GM18502 (cell line): Measurements from ENCODE around the gene C1QA.

Source experiments
- ATAC-seq: cut with Tn5 transposase; IDR thresholded peaks from one replicate; pipeline ENCODE4 v1.9.1; 2021; ENCODE audit warnings: mild to moderate bottlenecking; ENCODE audit not compliant: unreplicated experiment, poor library complexity

C1QA gene

GRCh38 chr1:22611530-22611947 lies 24.9 kb upstream of the C1QA start:
- no peak for ATAC-seq

- no peak for ATAC-seq
These were observed 23.5 kb upstream of the C1QA start for GRCh38 chr1:22612671-22613571.

DNA sequence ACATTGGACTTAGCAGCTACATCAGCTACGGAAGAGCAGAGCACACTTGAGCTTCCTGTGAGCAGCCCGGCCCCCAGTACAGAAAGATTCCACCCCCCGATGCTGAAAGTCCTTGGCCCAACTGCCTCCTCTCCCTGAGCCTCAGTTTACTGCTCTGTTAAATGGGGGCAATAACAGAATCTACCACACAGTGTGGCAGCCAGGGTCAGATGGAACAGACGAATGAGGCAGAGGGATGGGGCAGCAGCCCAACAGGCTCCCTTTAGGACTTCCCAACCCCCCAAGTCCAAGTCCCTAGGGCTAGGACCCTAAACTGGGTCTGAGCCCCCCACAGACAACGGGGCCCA lies 22.9 kb upstream of the C1QA start:
- ATAC-seq, result no peak

DNA sequence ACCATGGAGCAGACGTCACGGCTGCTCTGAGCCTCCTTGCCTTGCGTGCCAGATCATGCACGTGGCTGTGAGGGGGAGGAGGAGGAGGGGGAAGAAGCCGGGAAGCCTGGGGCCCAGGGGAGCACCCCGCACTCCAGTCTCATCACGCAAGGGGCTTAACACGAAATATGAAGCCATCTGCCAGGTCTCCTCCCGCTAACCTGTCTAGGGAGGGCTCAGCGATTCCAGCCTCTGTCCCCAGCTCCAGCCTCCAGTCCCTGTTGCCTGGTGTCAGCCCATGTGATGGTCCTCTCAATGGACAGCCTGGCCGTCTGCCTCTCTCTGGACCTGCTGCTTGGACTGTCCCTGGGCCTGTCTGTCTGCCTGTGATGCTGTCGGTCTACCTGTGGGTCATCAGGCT lies 22.5 kb upstream of the C1QA start:
- no peak for ATAC-seq

GRCh38 chr1:22615886-22616285 lies 20.5 kb upstream of the C1QA start:
- ATAC-seq, result no peak

- ATAC-seq, result no peak
These were observed 19.9 kb upstream of the C1QA start for GRCh38 chr1:22616571-22616970.

DNA sequence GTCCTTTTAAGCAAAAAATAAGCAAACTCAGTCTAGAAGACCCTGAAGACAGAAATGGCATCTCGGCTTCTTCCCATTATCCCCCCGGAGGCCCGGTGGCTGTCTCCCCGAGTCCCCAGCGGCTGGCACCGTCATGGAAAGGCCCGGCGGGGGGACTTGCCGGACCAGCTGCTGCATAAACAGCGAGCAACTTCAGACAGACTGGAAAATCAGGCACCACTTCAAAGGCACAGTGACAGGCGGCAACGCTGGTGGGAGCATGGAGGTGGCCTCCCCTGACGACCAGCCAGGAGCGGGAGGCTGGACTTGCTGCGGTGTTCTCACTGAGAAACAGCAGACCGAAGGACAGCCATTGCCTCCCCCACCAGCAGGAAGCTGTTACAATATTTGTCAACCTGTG lies 18.4 kb upstream of the C1QA start:
- no peak for ATAC-seq

GRCh38 chr1:22619252-22619651 lies 17.2 kb upstream of the C1QA start:
- no peak for ATAC-seq

DNA sequence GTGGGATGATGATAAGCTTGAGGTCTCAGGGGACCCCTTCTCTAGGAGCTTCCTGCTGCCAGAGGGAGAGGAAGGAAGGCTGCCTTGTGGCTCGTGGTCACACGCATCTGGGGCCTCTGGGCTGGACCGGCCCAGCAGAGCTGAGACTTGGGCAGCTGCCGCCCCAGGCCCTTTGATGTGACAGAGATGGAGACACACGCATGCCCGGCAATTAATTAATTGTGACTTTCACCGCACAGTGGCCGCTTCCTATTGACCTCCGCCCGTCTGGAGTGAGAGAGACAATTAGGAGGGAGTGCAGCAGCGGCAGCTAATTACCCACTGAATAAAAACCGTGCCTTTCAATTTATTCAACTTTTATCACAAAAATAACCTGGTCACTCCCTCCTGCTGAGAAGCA lies 16.6 kb upstream of the C1QA start:
- no peak for ATAC-seq

GRCh38 chr1:22621761-22622160 lies 14.7 kb upstream of the C1QA start:
- ATAC-seq, result no peak

- no peak for ATAC-seq
These were observed 11.0 kb upstream of the C1QA start for GRCh38 chr1:22625262-22625925.

DNA sequence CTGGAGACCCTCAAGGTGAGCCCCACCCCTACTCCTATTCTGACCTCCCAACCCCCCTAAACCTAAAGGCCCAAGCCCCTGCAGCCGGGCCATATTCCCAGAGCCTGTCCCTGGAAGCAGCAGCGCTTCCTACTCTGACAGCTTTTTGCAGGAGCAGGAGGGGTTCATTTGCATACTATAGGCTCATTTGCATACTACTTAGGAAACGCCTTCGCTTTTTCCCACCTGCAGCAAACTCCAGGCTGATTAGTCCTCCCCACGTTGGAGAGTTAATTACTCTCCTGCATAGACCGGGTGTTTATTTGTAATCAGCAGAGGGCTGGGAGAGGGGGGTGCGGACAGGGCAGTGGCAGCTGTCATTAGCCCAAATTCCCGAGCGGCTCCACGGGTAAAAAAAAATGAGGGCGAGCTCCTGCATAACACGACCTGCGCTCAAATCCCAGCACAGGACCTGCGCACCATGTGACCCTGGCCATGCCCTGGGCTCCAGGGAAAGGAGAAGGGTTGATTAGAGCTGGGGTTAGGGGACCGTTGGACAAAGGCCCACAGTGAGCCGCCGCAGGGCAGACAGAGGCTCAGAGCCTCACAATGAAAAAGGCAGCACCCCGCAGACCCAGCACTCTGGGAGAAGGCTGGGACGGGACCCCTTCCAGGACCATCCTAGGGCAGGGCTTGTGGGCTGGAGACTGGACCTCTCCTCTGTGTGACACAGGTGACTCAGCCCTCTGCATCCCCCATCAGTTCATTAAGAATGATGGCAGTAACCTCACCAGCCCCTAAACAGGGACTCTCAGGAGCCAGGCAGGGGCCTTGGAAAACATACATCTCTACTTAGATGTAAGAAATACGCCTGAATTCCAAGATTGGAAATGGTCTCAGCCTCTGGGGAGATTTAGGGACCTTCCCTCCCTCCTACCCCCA lies 9.9 kb upstream of the C1QA start:
- ATAC-seq, result no peak

DNA sequence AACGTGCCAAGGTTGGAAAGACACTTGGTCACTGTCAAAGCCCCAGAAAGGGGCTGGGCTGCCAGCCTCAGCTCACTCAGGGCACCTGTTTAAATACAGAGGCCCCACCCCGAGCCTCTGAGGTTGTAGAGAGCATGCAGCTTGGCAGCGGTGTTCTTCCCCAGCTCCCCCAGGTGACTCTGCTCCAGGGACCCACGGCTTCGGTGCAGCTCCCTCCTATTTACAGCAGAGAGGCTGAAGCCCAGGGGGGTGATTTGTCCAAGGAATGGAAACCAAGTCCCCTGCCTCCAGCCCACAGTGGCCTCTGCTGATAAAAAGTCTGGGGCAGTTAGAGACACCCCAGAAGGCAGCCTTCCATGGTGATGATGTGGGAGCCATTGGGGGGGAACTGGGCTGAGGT lies 9.1 kb upstream of the C1QA start:
- no peak for ATAC-seq

GRCh38 chr1:22628698-22629444 lies 7.6 kb upstream of the C1QA start:
- no peak for ATAC-seq

- ATAC-seq, result no peak
These were observed 6.5 kb upstream of the C1QA start for GRCh38 chr1:22629886-22630285.

- ATAC-seq, result no peak
These were observed 2.5 kb upstream of the C1QA start for GRCh38 chr1:22633697-22634463.

DNA sequence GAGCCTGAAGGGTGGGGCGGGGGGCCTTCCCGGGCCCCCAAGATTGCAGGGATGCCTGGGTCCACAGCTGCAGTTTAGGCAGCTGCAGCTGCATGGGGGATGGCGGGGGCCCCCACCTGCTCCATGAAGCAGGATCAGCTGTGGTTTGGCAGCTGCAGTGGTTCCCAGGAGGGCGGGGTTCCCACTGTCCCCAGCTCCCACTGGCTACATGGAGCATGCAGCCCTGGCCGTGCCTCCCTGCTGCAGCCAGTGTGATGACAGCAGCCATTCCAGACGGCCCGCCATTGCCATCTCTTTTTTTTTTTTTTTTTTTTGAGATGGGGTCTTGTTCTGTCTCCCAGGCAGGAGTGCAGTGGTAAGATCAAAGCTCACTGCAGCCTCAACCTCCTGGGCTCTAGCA lies 992 bp upstream of the C1QA start:
- no peak for ATAC-seq

GRCh38 chr1:22636927-22637326 lies 499 bp downstream of the C1QA start:
- no peak for ATAC-seq

- no peak for ATAC-seq
These were observed 1.5 kb downstream of the C1QA start for GRCh38 chr1:22637907-22638445.
